ENCODE results near the gene GFY.
"Not testable (repeated sequence)": the region's sequence is repeated elsewhere in the genome, so short reads cannot be mapped to it uniquely, and the experiment has no call there.

The GFY gene

DNA sequence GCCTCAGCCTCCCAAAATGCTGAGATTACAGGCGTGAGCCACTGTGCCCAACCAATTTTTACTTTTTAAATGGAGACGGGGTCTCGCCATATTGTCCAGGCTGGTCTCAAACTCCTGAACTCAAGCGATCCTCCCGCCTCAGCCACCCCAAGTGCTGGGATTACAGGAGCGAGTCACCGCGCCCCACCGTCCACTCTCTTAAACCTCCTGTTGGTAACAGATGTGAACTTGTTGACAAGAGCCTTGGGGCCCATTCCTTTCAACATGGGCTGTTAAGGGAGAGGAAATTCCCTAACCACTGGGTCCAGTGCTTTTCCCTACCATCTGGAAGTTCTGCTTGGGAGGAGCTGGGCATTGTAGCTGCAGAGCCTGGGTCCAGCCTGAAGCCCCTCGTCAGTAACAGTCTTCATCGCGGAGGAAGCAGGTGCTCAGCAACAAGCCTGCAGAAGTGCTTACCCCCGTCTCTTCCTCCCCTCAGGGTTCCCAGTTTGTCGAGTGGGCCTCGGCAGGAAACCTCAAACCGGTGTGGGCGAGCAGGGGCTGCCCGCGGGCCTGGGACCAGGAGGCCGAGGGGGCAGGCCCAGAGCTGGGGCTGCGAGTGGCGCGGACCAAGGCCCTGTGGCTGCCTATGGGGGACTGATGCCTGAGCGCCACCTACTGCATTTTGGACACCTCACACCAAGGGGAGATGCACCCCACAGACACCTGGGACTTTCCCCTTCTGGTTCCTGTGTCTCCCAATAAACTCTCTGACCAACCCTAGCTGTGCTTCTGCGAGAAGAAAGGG lies 44.8 kb downstream of the GFY start:
- DNase-seq (ENCODE audit: low spot score), result peak; percentile 8

GRCh38 chr19:49470615-49470978 lies 45.4 kb downstream of the GFY start:
- no peak for DNase-seq (ENCODE audit: low spot score)

- no peak for DNase-seq (ENCODE audit: low spot score)
Measured at GRCh38 chr19:49472936-49473335, 47.7 kb downstream of the GFY start.

GRCh38 chr19:49473501-49473867 lies 48.3 kb downstream of the GFY start:
- DNase-seq (ENCODE audit: low spot score), result not testable (repeated sequence)

- peak; percentile 90 for DNase-seq (ENCODE audit: low spot score)
Measured at GRCh38 chr19:49473868-49474541, 48.8 kb downstream of the GFY start, which contains the start of gene FLT3LG. Gene FLT3LG (plus strand): TSS chr19:49474215. CDS start chr19:49474640, 425 bp downstream.

DNA sequence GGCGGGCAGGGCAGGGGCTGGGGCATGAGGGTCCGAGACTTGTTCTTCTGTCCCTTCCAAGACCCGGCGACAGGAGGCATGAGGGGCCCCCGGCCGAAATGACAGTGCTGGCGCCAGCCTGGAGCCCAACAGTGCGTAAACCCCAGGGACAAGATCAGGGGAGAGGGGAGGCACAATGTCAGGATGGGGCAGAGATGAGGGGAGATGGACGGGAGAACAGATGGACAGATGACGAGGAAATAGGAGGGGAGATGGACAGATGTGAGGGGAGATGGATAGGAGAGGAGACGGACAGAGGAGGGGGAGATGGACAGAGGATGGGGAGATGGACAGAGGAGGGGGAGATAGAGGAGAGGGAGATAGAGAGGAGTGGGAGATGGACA lies 49.3 kb downstream of the GFY start:
- DNase-seq (ENCODE audit: low spot score), result no peak

DNA sequence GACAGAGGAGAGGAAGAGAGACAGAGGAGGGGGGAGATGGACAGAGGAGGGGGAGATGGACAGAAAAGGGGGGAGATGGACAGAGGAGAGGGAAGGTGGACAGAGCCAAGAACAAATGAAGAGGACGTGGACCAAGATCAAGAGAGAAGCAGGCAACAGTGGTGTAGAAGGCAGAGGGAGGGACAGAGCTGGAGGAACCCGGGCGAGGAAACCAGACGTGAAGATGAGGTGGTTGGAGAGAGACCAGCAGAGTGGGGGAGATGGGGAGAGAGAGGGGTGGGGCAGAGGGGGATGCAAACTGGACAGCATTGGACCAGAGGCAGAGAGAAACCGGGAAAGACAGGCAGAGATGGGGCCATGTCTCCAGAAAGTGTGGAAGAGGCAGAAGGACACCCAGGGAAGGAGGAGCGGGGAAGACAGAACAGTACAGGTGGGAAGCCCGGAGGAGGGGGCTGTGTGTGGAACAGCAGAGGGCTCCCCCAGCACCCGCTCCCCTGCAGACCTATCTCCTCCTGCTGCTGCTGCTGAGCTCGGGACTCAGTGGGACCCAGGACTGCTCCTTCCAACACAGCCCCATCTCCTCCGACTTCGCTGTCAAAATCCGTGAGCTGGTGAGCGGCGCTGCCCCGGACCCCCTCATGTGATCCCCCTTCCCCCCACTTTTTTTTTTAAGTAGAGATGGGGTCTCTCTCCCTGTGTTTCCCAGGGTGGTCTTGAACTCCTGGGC lies 50.2 kb downstream of the GFY start:
- no peak for DNase-seq (ENCODE audit: low spot score)

GRCh38 chr19:49475995-49476880 lies 51.0 kb downstream of the GFY start:
- DNase-seq (ENCODE audit: low spot score), result peak; percentile 84

Measured in iPS-NIHi11 (cell line).